Nephron progenitor cell (in vitro differentiated cells): ENCODE measurements around the gene ALK.

Experiments
- DNase-seq: peaks from one replicate; pipeline ENCODE4 v3.0.0; 2021
- H3K27ac Mint-ChIP-seq: 2 replicates; pipeline ENCODE4 v1.8.0; 2021; ENCODE audit warnings: mild to moderate bottlenecking, moderate library complexity, mixed read lengths
- H3K27me3 Mint-ChIP-seq: 2 replicates; pipeline ENCODE4 v1.8.0; 2021; ENCODE audit warnings: mild to moderate bottlenecking, low read depth, mixed read lengths; ENCODE audit not compliant: poor library complexity
- H3K36me3 Mint-ChIP-seq: 2 replicates; pipeline ENCODE4 v1.8.0; 2021; ENCODE audit warnings: low read depth, mixed read lengths
- H3K4me1 Mint-ChIP-seq: 2 replicates; pipeline ENCODE4 v1.8.0; 2021; ENCODE audit warnings: mixed read lengths
- H3K4me3 Mint-ChIP-seq: 2 replicates; pipeline ENCODE4 v1.8.0; 2021; ENCODE audit warnings: mild to moderate bottlenecking, moderate library complexity, mixed read lengths
- H3K9me3 Mint-ChIP-seq: 2 replicates; pipeline ENCODE4 v1.8.0; 2021; ENCODE audit warnings: mild to moderate bottlenecking, moderate library complexity, mixed read lengths
- TF ChIP-seq, protein P1 (sequence below): fragments of 200-600 bp; sonication (generic); IDR thresholded peaks from 2 replicates; pipeline ENCODE4 v1.5.0; 2021; ENCODE audit warnings: antibody characterized with exemption

Gene ALK

GRCh38 chr2:29502460-29502911 lies 418.9 kb downstream of the ALK start:
- TF ChIP-seq, protein P1, sequence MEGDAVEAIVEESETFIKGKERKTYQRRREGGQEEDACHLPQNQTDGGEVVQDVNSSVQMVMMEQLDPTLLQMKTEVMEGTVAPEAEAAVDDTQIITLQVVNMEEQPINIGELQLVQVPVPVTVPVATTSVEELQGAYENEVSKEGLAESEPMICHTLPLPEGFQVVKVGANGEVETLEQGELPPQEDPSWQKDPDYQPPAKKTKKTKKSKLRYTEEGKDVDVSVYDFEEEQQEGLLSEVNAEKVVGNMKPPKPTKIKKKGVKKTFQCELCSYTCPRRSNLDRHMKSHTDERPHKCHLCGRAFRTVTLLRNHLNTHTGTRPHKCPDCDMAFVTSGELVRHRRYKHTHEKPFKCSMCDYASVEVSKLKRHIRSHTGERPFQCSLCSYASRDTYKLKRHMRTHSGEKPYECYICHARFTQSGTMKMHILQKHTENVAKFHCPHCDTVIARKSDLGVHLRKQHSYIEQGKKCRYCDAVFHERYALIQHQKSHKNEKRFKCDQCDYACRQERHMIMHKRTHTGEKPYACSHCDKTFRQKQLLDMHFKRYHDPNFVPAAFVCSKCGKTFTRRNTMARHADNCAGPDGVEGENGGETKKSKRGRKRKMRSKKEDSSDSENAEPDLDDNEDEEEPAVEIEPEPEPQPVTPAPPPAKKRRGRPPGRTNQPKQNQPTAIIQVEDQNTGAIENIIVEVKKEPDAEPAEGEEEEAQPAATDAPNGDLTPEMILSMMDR: no peak
- Mint-ChIP-seq H3K27me3 (peaks cover 19% of the 10 kb centered on the region), H3K4me3 (no peak overlapping the region), H3K4me1 (no peaks in the 10 kb centered on the region), H3K36me3 (no peaks in the 10 kb centered on the region), H3K9me3 (no peaks in the 10 kb centered on the region), H3K27ac (no peak overlapping the region)
- DNase-seq: no peak

- H3K4me1 Mint-ChIP-seq: no peaks in the 10 kb centered on the region
- no peak for DNase-seq
- H3K36me3 Mint-ChIP-seq: no peaks in the 10 kb centered on the region
- H3K27me3 Mint-ChIP-seq: peaks cover 12% of the 10 kb centered on the region
- H3K4me3 Mint-ChIP-seq: no peak overlapping the region
- no peaks in the 10 kb centered on the region for H3K9me3 Mint-ChIP-seq
- TF ChIP-seq, protein P1: no peak
- no peak overlapping the region for H3K27ac Mint-ChIP-seq
Observed at GRCh38 chr2:29497375-29497774, 424.0 kb downstream of the ALK start.

DNA sequence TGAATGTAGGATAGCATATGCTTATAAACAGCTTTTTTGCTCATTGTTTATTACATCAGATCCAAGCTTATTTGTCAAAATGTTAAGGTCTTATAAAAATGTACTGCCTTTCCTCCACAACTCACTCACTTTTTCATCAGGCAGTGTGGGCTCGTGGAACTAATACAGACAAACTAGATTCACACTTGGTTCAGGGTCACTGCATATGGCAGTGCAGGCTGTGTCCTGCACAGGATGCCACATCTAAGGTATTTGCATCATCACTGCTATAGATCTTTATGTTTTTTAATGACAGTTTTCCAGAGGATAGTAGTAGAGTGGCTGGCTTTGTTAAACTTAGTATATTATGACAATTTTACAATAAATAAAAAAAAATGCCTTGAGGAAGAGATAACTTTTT lies 425.2 kb downstream of the ALK start:
- H3K27ac Mint-ChIP-seq: no peak overlapping the region
- DNase-seq: no peak
- no peaks in the 10 kb centered on the region for H3K36me3 Mint-ChIP-seq
- TF ChIP-seq, protein P1: no peak
- H3K4me3 Mint-ChIP-seq: no peak overlapping the region
- H3K27me3 Mint-ChIP-seq: peaks cover 12% of the 10 kb centered on the region
- no peaks in the 10 kb centered on the region for H3K9me3 Mint-ChIP-seq
- no peaks in the 10 kb centered on the region for H3K4me1 Mint-ChIP-seq

DNA sequence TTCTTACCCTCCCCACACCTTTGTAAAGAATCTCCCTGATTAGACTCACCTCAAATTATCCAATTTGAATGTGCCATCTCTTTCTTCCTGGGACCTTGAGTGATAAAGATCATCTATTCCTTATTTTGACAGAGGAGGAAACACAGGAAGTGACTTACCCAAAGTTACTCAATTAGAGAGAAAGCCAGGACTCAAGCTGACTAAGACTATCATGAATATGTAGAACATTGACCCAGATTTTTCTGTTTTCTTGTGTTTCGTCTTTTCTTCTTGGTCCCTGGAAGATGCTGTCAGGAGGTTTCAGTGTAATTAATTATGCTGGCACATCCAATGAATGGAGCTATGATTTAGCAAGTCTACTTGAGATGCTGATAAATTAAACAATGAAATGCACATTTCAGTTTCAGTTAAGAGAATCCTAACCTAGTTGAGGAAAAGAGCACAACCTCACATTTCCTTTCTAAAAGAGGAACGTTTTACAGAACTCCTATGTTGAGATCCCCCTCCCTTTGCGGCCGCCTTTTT lies 425.8 kb downstream of the ALK start:
- Mint-ChIP-seq H3K36me3 (no peaks in the 10 kb centered on the region), H3K27ac (no peak overlapping the region), H3K9me3 (no peaks in the 10 kb centered on the region), H3K27me3 (peaks cover 12% of the 10 kb centered on the region), H3K4me1 (no peaks in the 10 kb centered on the region), H3K4me3 (no peak overlapping the region)
- TF ChIP-seq, protein P1: no peak
- DNase-seq: no peak

GRCh38 chr2:29495068-29495467 lies 426.3 kb downstream of the ALK start:
- Mint-ChIP-seq H3K36me3 (no peaks in the 10 kb centered on the region), H3K27me3 (peaks cover 12% of the 10 kb centered on the region), H3K27ac (no peak overlapping the region), H3K4me3 (no peak overlapping the region), H3K4me1 (peaks cover 1% of the 10 kb centered on the region), H3K9me3 (no peaks in the 10 kb centered on the region)
- TF ChIP-seq, protein P1: no peak
- no peak for DNase-seq

- H3K9me3 Mint-ChIP-seq: no peaks in the 10 kb centered on the region
- H3K4me1 Mint-ChIP-seq: peaks cover 17% of the 10 kb centered on the region
- no peak overlapping the region for H3K4me3 Mint-ChIP-seq
- H3K27me3 Mint-ChIP-seq: peaks cover 11% of the 10 kb centered on the region
- H3K27ac Mint-ChIP-seq: no peak overlapping the region
- TF ChIP-seq, protein P1: no peak
- no peaks in the 10 kb centered on the region for H3K36me3 Mint-ChIP-seq
- DNase-seq: no peak
Observed at GRCh38 chr2:29492701-29493100, 428.7 kb downstream of the ALK start.
